Measurements from ENCODE around the gene USF1. TPM values are rescaled to one million over a fixed set of nuclear protein-coding genes. Genes with fewer than 3 reads are reported as not detected.

The USF1 gene
- polyA plus RNA-seq, 1 of the 3 experiments (the other 2 are of a cell fraction): 43.1 TPM

DNA sequence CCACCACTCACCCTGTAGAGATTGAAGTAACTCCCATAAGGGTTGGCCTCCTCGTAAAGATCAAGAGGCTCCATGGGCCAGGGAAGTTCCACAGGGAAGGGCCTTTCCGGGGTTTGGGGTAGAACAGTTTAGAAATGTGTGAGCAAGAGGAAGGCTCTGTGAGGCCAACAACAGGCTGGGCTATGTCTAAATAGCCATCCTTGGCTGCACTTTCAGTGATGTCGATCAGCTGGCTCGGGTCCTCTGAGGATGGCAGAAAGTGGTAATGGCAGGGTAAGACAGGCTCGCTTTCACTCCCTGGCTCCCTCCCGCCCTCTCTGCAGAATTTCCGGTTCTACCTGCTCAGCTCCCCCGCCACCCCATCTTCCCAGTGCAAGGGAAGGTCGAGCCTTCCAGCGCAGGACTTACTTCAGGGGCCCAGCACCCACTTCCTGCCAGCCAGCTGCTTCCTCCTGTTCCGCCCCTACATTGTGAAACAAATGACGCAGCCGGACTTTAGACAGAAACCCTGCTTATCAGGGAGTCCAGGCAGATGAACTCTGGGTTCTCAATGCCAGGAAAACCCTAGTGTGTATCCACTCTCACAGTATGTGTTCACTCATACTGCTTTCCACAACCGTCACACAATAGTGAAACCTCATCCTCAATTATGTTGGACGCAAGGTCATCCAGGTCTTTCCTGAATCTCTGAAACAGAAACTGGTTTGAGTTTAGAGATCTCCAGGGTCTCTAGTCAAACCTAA lies 32.1 kb downstream of the USF1 start:
- Histone ChIP-seq H2AFZ (ENCODE audit: low read depth) (peak overlapping the region; percentile 48), H3F3A (replicated peaks; ENCODE audit: insufficient read depth) (no peaks in the 10 kb centered on the region), H3K4me1 (ENCODE audit: control insufficient read depth in 1 of 2, insufficient read depth in 2 of 2, low read depth in 1 of 2, low read length in 1 of 2) (no peaks in the 10 kb centered on the region), H3K27ac (ENCODE audit: low read depth in 2 of 2, low read length in 1 of 2) (no peak overlapping the region), H3K9me3 (no peaks in the 10 kb centered on the region), H3K9me2 (no peaks in the 10 kb centered on the region), H3K36me3 (replicated peaks in 1 of 2; ENCODE audit: control insufficient read depth in 1 of 2, insufficient read depth in 2 of 2, low read length in 1 of 2) (no peaks in the 10 kb centered on the region), H3K27me3 (ENCODE audit: insufficient read depth) (no peaks in the 10 kb centered on the region), H3K4me2 (no peak overlapping the region), H4K20me1 (ENCODE audit: insufficient read depth) (no peaks in the 10 kb centered on the region), H3K79me2 (ENCODE audit: insufficient read depth) (no peaks in the 10 kb centered on the region), H3K9ac (no peak overlapping the region), H3K4me3 (ENCODE audit: low read depth in 2 of 2, low read length in 1 of 2) (no peak overlapping the region)
- DNase-seq: no peak
- ChIA-PET POLR2A (no interaction called here), CTCF (interaction anchor here (0.6 to 0.8 kb wide), 3 partner anchors 16 to 371 kb away, joined by 3 read pairs; no protein-coding TSS in a partner anchor)
- 81% methylated on average over 15 of the region's 15 CpGs for WGBS (ENCODE audit: low lambda C conversion rate)
- TF ChIP-seq GABPA (IDR thresholded peaks at IDR 0.05; ENCODE audit: low read depth) (no peak), YY1 (IDR thresholded peaks at IDR 0.05; ENCODE audit: low read depth) (no peak), SIN3A (IDR thresholded peaks at IDR 0.05; ENCODE audit: borderline replicate concordance, low read depth, low read length) (no peak), TAF1 (IDR thresholded peaks at IDR 0.05; ENCODE audit: borderline replicate concordance, low read depth, low read length) (no peak), MAX (IDR thresholded peaks at IDR 0.05; ENCODE audit: low read depth) (no peak), MEF2A (IDR thresholded peaks at IDR 0.05; ENCODE audit: borderline replicate concordance, low read depth) (no peak), FOSL2 (IDR thresholded peaks at IDR 0.05; ENCODE audit: borderline replicate concordance, low read depth) (no peak), RFX5 (IDR thresholded peaks at IDR 0.05; ENCODE audit: low read length) (no peak)
- TF ChIP-seq, protein P1, sequence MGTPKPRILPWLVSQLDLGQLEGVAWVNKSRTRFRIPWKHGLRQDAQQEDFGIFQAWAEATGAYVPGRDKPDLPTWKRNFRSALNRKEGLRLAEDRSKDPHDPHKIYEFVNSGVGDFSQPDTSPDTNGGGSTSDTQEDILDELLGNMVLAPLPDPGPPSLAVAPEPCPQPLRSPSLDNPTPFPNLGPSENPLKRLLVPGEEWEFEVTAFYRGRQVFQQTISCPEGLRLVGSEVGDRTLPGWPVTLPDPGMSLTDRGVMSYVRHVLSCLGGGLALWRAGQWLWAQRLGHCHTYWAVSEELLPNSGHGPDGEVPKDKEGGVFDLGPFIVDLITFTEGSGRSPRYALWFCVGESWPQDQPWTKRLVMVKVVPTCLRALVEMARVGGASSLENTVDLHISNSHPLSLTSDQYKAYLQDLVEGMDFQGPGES (IDR thresholded peaks at IDR 0.05; ENCODE audit: low read depth, low read length): no peak
- TF ChIP-seq, protein P2, sequence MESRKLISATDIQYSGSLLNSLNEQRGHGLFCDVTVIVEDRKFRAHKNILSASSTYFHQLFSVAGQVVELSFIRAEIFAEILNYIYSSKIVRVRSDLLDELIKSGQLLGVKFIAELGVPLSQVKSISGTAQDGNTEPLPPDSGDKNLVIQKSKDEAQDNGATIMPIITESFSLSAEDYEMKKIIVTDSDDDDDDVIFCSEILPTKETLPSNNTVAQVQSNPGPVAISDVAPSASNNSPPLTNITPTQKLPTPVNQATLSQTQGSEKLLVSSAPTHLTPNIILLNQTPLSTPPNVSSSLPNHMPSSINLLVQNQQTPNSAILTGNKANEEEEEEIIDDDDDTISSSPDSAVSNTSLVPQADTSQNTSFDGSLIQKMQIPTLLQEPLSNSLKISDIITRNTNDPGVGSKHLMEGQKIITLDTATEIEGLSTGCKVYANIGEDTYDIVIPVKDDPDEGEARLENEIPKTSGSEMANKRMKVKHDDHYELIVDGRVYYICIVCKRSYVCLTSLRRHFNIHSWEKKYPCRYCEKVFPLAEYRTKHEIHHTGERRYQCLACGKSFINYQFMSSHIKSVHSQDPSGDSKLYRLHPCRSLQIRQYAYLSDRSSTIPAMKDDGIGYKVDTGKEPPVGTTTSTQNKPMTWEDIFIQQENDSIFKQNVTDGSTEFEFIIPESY (IDR thresholded peaks at IDR 0.05; ENCODE audit: borderline replicate concordance, low read depth): no peak

GRCh38 chr1:161013131-161013487 lies 32.7 kb downstream of the USF1 start:
- Histone ChIP-seq H3F3A (replicated peaks; ENCODE audit: insufficient read depth) (no peaks in the 10 kb centered on the region), H3K4me3 (ENCODE audit: low read depth in 2 of 2, low read length in 1 of 2) (no peak overlapping the region), H3K4me2 (no peak overlapping the region), H4K20me1 (ENCODE audit: insufficient read depth) (no peaks in the 10 kb centered on the region), H3K79me2 (ENCODE audit: insufficient read depth) (no peaks in the 10 kb centered on the region), H3K36me3 (replicated peaks in 1 of 2; ENCODE audit: control insufficient read depth in 1 of 2, insufficient read depth in 2 of 2, low read length in 1 of 2) (no peaks in the 10 kb centered on the region), H2AFZ (ENCODE audit: low read depth) (peak overlapping the region; percentile 48), H3K27ac (ENCODE audit: low read depth in 2 of 2, low read length in 1 of 2) (no peak overlapping the region), H3K9me2 (no peaks in the 10 kb centered on the region), H3K9me3 (no peaks in the 10 kb centered on the region), H3K27me3 (ENCODE audit: insufficient read depth) (no peaks in the 10 kb centered on the region), H3K4me1 (ENCODE audit: control insufficient read depth in 1 of 2, insufficient read depth in 2 of 2, low read depth in 1 of 2, low read length in 1 of 2) (no peaks in the 10 kb centered on the region), H3K9ac (no peak overlapping the region)
- ChIA-PET CTCF (interaction anchor here (0.6 to 0.8 kb wide), 3 partner anchors 16 to 370 kb away, joined by 3 read pairs; no protein-coding TSS in a partner anchor), POLR2A (no interaction called here)
- DNase-seq: no peak
- TF ChIP-seq RAD21 (IDR thresholded peaks at IDR 0.05; ENCODE audit: low read length) (no peak), TEAD4 (IDR thresholded peaks at IDR 0.05; ENCODE audit: borderline replicate concordance, insufficient read depth) (no peak), FOXM1 (IDR thresholded peaks at IDR 0.05; ENCODE audit: low read depth) (no peak), FOXJ3 (CRISPR knock-in tag; IDR thresholded peaks at IDR 0.05) (no peak), FOSL2 (IDR thresholded peaks at IDR 0.05; ENCODE audit: borderline replicate concordance, low read depth) (no peak), RCOR1 (IDR thresholded peaks at IDR 0.05; ENCODE audit: low read length) (no peak), MAX (IDR thresholded peaks at IDR 0.05; ENCODE audit: low read depth) (no peak), NRF1 (IDR thresholded peaks at IDR 0.05; ENCODE audit: low read depth, low read length) (no peak), NFIC (IDR thresholded peaks at IDR 0.05; ENCODE audit: borderline replicate concordance) (no peak), JUND (IDR thresholded peaks at IDR 0.05) (no peak), TAF1 (IDR thresholded peaks at IDR 0.05; ENCODE audit: borderline replicate concordance, low read depth, low read length) (no peak), POLR2AphosphoS5 (IDR thresholded peaks at IDR 0.05; ENCODE audit: low read depth, low read length) (no peak)
- TF ChIP-seq, protein P3, sequence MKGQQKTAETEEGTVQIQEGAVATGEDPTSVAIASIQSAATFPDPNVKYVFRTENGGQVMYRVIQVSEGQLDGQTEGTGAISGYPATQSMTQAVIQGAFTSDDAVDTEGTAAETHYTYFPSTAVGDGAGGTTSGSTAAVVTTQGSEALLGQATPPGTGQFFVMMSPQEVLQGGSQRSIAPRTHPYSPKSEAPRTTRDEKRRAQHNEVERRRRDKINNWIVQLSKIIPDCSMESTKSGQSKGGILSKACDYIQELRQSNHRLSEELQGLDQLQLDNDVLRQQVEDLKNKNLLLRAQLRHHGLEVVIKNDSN (IDR thresholded peaks at IDR 0.05; ENCODE audit: borderline replicate concordance, low read depth): no peak
- TF ChIP-seq, protein P1 (IDR thresholded peaks at IDR 0.05; ENCODE audit: low read depth, low read length): no peak
